Endothelial cell of umbilical vein (primary cell): ENCODE results near the gene SENP6. TPM values are rescaled to one million over a fixed set of nuclear protein-coding genes. Genes with fewer than 3 reads are reported as not detected.

Experiments used
- BruUV-seq: library from RNA; stranded (reverse); fragments of 400-500 nt; replicated peaks from 2 replicates; lab custom pipeline; 2021; lab: Mats Ljungman, UMichigan
- CTCF ChIA-PET: fragments of 300-600, 350-600 bp; sonication (Branson Sonifier 250); formaldehyde crosslinking; loops from one replicate; lab custom pipeline; 2021; ENCODE audit warnings: antibody characterized with exemption, inconsistent platforms; lab: Charles Lee
- POLR2A ChIA-PET: fragments of 300-600, 350-600 bp; sonication (Branson Sonifier 250); formaldehyde crosslinking; loops from one replicate; lab custom pipeline; 2021; ENCODE audit warnings: antibody characterized with exemption, inconsistent platforms; lab: Charles Lee
- DNase-seq: peaks from one replicate; pipeline ENCODE4 v3.0.0-alpha.2; 2011; ENCODE audit warnings: low read depth, low spot score
- FAIRE-seq: peaks from 2 replicates; lab custom pipeline; 2011; peaks lifted over from hg19 to GRCh38; lab: Jason Lieb, UNC
- H2AFZ ChIP-seq: 2 replicates; pipeline ENCODE4 v1.6.0; 2012; ENCODE audit warnings: low read depth, low read length, control low read depth, inconsistent platforms
- H3K27ac ChIP-seq: 2 replicates; pipeline ENCODE4 v1.5.1; 2011; ENCODE audit warnings: low read depth, mild to moderate bottlenecking, control low read depth, low read length, moderate library complexity; ENCODE audit not compliant: insufficient read depth
- H3K27me3 ChIP-seq, 2 experiments: 2 replicates each; pipeline versions ENCODE4 v1.6.0 to v1.6.1; 2011; ENCODE audit warnings: low read length in 2 of 2, mixed read lengths in 1 of 2; ENCODE audit not compliant: control insufficient read depth in 2 of 2, insufficient read depth in 2 of 2
- H3K36me3 ChIP-seq, 2 experiments: 2 replicates in 1 of 2; 3 replicates in 1 of 2; pipeline ENCODE4 v1.5.1; 2011; ENCODE audit warnings: low read length in 2 of 2, mild to moderate bottlenecking in 1 of 2, moderate library complexity in 1 of 2; ENCODE audit not compliant: control insufficient read depth in 2 of 2, insufficient read depth in 2 of 2; ENCODE audit errors: extremely low read depth in 1 of 2
- H3K4me1 ChIP-seq: 3 replicates; pipeline ENCODE4 v1.5.1; 2011; ENCODE audit warnings: mild to moderate bottlenecking, low read length; ENCODE audit not compliant: control insufficient read depth, insufficient read depth; ENCODE audit errors: extremely low read depth
- H3K4me2 ChIP-seq: 2 replicates; pipeline ENCODE4 v1.6.1; 2011; ENCODE audit warnings: low read length, control low read depth, mixed read lengths; ENCODE audit not compliant: insufficient read depth
- H3K4me3 ChIP-seq, 3 experiments: fragments of 200-600 bp in 1 of 3; sonication (generic), shearing (Covaris generic) in 1 of 3; replicated peaks in 1 of 3; 2 replicates each; pipeline ENCODE4 v1.5.1; 2011 to 2016; ENCODE audit warnings: control low read depth in 3 of 3, low read length in 3 of 3, mild to moderate bottlenecking in 2 of 3, inconsistent platforms in 1 of 3, low read depth in 1 of 3, moderate library complexity in 1 of 3; ENCODE audit not compliant: insufficient read depth in 1 of 3
- H3K79me2 ChIP-seq: 2 replicates; pipeline ENCODE4 v1.6.0; 2012; ENCODE audit warnings: low read length, inconsistent platforms; ENCODE audit not compliant: control insufficient read depth, insufficient read depth
- H3K9ac ChIP-seq: replicated peaks from 2 replicates; pipeline ENCODE3; 2011; ENCODE audit warnings: low read length, control low read depth; ENCODE audit not compliant: insufficient read depth; ENCODE audit errors: extremely low read depth
- H3K9me1 ChIP-seq: replicated peaks from 3 replicates; pipeline ENCODE4 v1.6.0; 2011; ENCODE audit warnings: mild to moderate bottlenecking, low read length; ENCODE audit not compliant: control insufficient read depth, insufficient read depth; ENCODE audit errors: extremely low read depth
- H3K9me3 ChIP-seq: replicated peaks from 2 replicates; pipeline ENCODE4 v1.5.1; 2012; ENCODE audit warnings: low read length, inconsistent platforms; ENCODE audit not compliant: control insufficient read depth, insufficient read depth
- H4K20me1 ChIP-seq: replicated peaks from 2 replicates; pipeline ENCODE3; 2011; ENCODE audit warnings: mild to moderate bottlenecking, low read length; ENCODE audit not compliant: control insufficient read depth, insufficient read depth; ENCODE audit errors: extremely low read depth
- EZH2 ChIP-seq: IDR thresholded peaks from 2 replicates; pipeline ENCODE4 v1.6.1; 2012; ENCODE audit warnings: borderline replicate concordance, low read depth, mild to moderate bottlenecking, moderate library complexity, low read length, inconsistent platforms; ENCODE audit not compliant: severe bottlenecking
- FOS ChIP-seq: IDR thresholded peaks from 2 replicates; pipeline ENCODE4 v1.6.1; 2011; ENCODE audit warnings: mild to moderate bottlenecking, low read length, moderate library complexity, borderline replicate concordance; ENCODE audit not compliant: insufficient read depth
- GATA2 ChIP-seq: IDR thresholded peaks from 2 replicates; pipeline ENCODE4 v1.7.0; 2011; ENCODE audit warnings: low read depth, mild to moderate bottlenecking, moderate library complexity, mixed read lengths, low read length; ENCODE audit not compliant: insufficient read length, insufficient read depth
- JUN ChIP-seq: IDR thresholded peaks from 2 replicates; pipeline ENCODE4 v1.6.1; 2011; ENCODE audit warnings: borderline replicate concordance, low read depth; ENCODE audit not compliant: insufficient read length, insufficient read depth
- MYC ChIP-seq: IDR thresholded peaks from one replicate; pipeline ENCODE4 v1.6.1; 2011; ENCODE audit warnings: mild to moderate bottlenecking, low read depth, low read length
- POLR2A ChIP-seq: IDR thresholded peaks from 2 replicates; pipeline ENCODE4 v1.6.1; 2012; ENCODE audit warnings: low read depth, mild to moderate bottlenecking, control low read depth, low read length
- POLR2AphosphoS5 ChIP-seq: IDR thresholded peaks from 2 replicates; pipeline ENCODE4 v1.6.1; 2012; ENCODE audit warnings: low read depth, mild to moderate bottlenecking, control low read depth, low read length, moderate library complexity; ENCODE audit not compliant: insufficient read depth
- dilution Hi-C: fragments of 300-500 bp; cut with MboI; formaldehyde crosslinking; loops from one replicate; pipeline ENCODE4 v1.15.0; 2019; ENCODE audit warnings: low sequenced_read_pairs; ENCODE audit not compliant: extremely low pct_ligation_motif_present
- intact Hi-C: fragments of 100-400 bp; cut with micrococcal nuclease; formaldehyde crosslinking; loops from one replicate; pipeline ENCODE4 v1.10.0; 2022
- polyA plus RNA-seq, 4 experiments: library from polyadenylated mRNA; depleted of rRNA in 3 of 4; stranded (reverse) in 3 of 4; unstranded in 1 of 4; fragments of >200 nt; gene quantifications; 2 replicates each; pipeline versions ENCODE4 v1.2.1 to v1.2.3, GENCODE V29; 2011 to 2012; ENCODE audit warnings: missing spikeins in 1 of 4
- total RNA-seq: library from RNA; stranded (reverse); gene quantifications from 2 replicates; pipeline ENCODE4 v1.2.3, GENCODE V29; 2021
- TF ChIP-seq, protein P1 (sequence below), 2 donors: IDR thresholded peaks; 1 replicate in 1 of 2; 2 replicates in 1 of 2; pipeline ENCODE4 v1.5.1; 2011; ENCODE audit warnings: low read length in 2 of 2, mild to moderate bottlenecking in 2 of 2, moderate library complexity in 2 of 2, control low read depth in 1 of 2, inconsistent platforms in 1 of 2, low read depth in 1 of 2; ENCODE audit not compliant: insufficient read depth in 1 of 2; ENCODE audit errors: extremely low read depth in 1 of 2
- TF ChIP-seq, protein P2 (sequence below): IDR thresholded peaks from 2 replicates; pipeline ENCODE4 v1.6.1; 2011; ENCODE audit not compliant: insufficient read depth, insufficient read length

SENP6 gene
- total and polyA plus RNA-seq, 2 donors (not counting 3 experiments of a cell fraction or from before 2014, with no cell fraction given), result 11.5 to 99.1 TPM

DNA sequence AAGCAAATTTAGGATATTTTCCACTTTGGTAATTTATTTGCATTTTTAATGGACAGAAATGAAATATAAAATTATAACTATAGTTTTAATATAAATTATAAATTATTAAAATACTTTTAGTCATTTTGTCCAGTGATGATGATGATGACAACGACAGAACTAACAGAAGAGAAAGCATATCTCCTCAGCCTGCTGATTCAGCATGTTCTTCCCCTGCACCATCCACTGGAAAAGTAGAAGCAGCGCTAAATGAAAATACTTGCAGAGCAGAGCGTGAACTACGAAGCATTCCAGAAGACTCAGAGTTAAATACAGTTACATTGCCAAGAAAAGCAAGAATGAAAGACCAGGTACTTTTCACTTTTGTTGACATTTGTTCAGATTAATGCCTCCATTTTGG, 64.9 kb downstream of the SENP6 start:
- intact Hi-C loops (loop anchor here (1.0 kb wide), 1 partner anchor 32 kb away; no protein-coding TSS in a partner anchor), dilution Hi-C loops (no loop called here)
- Histone ChIP-seq H3K4me3 (no peak overlapping the region), H3K9me3 (no peaks in the 10 kb centered on the region), H3K27me3 (no peaks in the 10 kb centered on the region), H3K9ac (no peak overlapping the region), H4K20me1 (no peaks in the 10 kb centered on the region), H2AFZ (no peak overlapping the region), H3K4me2 (no peak overlapping the region), H3K9me1 (no peaks in the 10 kb centered on the region), H3K79me2 (no peaks in the 10 kb centered on the region), H3K27ac (no peak overlapping the region), H3K36me3 (peaks cover 2 to 9% of the 10 kb centered on the region in 2 experiments), H3K4me1 (no peaks in the 10 kb centered on the region)
- DNase-seq (no peak), FAIRE-seq (no peak)
- CTCF ChIA-PET, result no interaction called here
- TF ChIP-seq FOS (no peak), GATA2 (no peak), POLR2A (no peak), MYC (no peak), JUN (no peak), POLR2AphosphoS5 (no peak), EZH2 (no peak)
- TF ChIP-seq, protein P1, sequence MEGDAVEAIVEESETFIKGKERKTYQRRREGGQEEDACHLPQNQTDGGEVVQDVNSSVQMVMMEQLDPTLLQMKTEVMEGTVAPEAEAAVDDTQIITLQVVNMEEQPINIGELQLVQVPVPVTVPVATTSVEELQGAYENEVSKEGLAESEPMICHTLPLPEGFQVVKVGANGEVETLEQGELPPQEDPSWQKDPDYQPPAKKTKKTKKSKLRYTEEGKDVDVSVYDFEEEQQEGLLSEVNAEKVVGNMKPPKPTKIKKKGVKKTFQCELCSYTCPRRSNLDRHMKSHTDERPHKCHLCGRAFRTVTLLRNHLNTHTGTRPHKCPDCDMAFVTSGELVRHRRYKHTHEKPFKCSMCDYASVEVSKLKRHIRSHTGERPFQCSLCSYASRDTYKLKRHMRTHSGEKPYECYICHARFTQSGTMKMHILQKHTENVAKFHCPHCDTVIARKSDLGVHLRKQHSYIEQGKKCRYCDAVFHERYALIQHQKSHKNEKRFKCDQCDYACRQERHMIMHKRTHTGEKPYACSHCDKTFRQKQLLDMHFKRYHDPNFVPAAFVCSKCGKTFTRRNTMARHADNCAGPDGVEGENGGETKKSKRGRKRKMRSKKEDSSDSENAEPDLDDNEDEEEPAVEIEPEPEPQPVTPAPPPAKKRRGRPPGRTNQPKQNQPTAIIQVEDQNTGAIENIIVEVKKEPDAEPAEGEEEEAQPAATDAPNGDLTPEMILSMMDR (IDR thresholded peaks at IDR 0.05; ENCODE audit: extremely low read depth in 1 of 2, insufficient read depth in 1 of 2, low read depth in 1 of 2, low read length in 2 of 2), result no peak
- TF ChIP-seq, protein P2, sequence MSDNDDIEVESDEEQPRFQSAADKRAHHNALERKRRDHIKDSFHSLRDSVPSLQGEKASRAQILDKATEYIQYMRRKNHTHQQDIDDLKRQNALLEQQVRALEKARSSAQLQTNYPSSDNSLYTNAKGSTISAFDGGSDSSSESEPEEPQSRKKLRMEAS, result no peak
- BruUV-seq, result no TSS peak
- POLR2A ChIA-PET, result no interaction called here
